HFFc6 (cell line): ENCODE data around the gene HBA1. TPM values are rescaled to one million over a fixed set of nuclear protein-coding genes. Genes with fewer than 3 reads are reported as not detected.
"Not testable (repeated sequence)": the region's sequence is repeated elsewhere in the genome, so short reads cannot be mapped to it uniquely, and the experiment has no call there.

ENCODE experiments used
- DNase-seq: peaks from one replicate; pipeline ENCODE4 v3.0.0-alpha.2; 2018
- H3K27ac Mint-ChIP-seq: 2 replicates; pipeline ENCODE4 v1.8.0; 2020; ENCODE audit warnings: mild to moderate bottlenecking, mixed read lengths
- H3K27me3 Mint-ChIP-seq: 2 replicates; pipeline ENCODE4 v1.8.0; 2021; ENCODE audit warnings: mild to moderate bottlenecking, moderate library complexity, mixed read lengths; ENCODE audit not compliant: insufficient read depth
- H3K36me3 Mint-ChIP-seq: 2 replicates; pipeline ENCODE4 v1.8.0; 2021; ENCODE audit warnings: low read depth, mixed read lengths
- H3K4me1 Mint-ChIP-seq: 2 replicates; pipeline ENCODE4 v1.8.0; 2020; ENCODE audit warnings: low read depth, mixed read lengths
- H3K4me3 Mint-ChIP-seq: 2 replicates; pipeline ENCODE4 v1.8.0; 2020; ENCODE audit warnings: mild to moderate bottlenecking, moderate library complexity, mixed read lengths
- H3K9me3 Mint-ChIP-seq: 2 replicates; pipeline ENCODE4 v1.8.0; 2020; ENCODE audit warnings: mild to moderate bottlenecking, mixed read lengths
- CTCF ChIP-seq: fragments of 200-600 bp; sonication (generic); IDR thresholded peaks from 2 replicates; pipeline ENCODE4 v1.5.0; 2021; ENCODE audit warnings: antibody characterized with exemption, mild to moderate bottlenecking
- total RNA-seq, 6 experiments: library from RNA; stranded (reverse); fragmentation: NEBNext Ultra II Directional; extraction: Animal tissue kit (Norgen Biotek cat#: 25700); gene quantifications; 2 replicates in 1 of 6; 3 replicates in 5 of 6; pipeline ENCODE4 v1.2.3, GENCODE V29; 2021

HBA1 gene
- total RNA-seq, 6 experiments from 2014 or later: not detected

DNA sequence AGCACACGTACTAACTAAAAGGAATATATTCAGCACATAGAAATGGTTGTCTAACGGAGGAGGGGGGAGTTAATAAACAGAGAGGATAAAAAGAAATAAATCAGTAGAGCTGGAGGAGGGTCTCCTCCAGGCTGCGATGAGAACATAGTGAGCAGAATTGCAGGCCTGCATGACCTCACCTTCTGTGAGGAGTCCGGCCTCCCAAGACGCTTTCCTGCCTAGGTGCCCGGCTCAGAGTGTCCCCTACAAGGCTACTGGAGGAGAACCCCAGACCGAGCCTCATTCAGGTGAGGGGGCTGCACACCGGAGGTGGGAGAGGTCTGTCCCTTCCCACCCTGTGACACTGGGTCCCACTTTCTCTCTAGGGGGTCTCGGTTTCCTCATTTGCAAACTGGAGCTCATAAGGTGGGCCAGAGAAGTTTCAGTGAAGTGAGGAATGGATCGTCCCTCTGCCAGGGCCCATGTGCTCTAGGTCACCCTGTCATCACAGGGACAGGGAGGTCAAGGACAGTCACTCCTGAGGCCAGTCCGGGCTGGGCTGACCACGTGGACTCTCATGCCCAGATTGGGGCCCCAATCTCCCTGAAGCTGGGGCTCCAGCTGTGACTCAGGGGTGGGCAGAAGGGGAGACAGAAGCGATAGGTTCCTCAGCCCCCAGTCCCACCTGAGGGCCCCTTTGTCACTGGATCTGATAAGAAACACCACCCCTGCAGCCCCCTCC is 14.0 kb upstream of the HBA1 start:
- H3K9me3 Mint-ChIP-seq: no peaks in the 10 kb centered on the region

GRCh38 chr16:163139-163538 is 13.3 kb upstream of the HBA1 start:
- H3K36me3 Mint-ChIP-seq, H3K9me3 Mint-ChIP-seq, H3K4me3 Mint-ChIP-seq, H3K4me1 Mint-ChIP-seq, H3K27ac Mint-ChIP-seq, DNase-seq: not testable (repeated sequence)
- H3K27me3 Mint-ChIP-seq: peaks cover 17% of the 10 kb centered on the region

More for the DNA sequence above, 14.0 kb upstream of the HBA1 start:
- Mint-ChIP-seq H3K4me1 (no peaks in the 10 kb centered on the region), H3K27ac (no peak overlapping the region), H3K4me3 (no peak overlapping the region), H3K27me3 (peaks cover 14% of the 10 kb centered on the region), H3K36me3 (no peaks in the 10 kb centered on the region)
- no peak for TF ChIP-seq CTCF
- no peak for DNase-seq

- H3K27me3 Mint-ChIP-seq: peaks cover 23% of the 10 kb centered on the region
- H3K4me3 Mint-ChIP-seq, DNase-seq, H3K27ac Mint-ChIP-seq, H3K36me3 Mint-ChIP-seq, H3K4me1 Mint-ChIP-seq, H3K9me3 Mint-ChIP-seq: not testable (repeated sequence)
Measured at GRCh38 chr16:163696-164095, 12.8 kb upstream of the HBA1 start.

DNA sequence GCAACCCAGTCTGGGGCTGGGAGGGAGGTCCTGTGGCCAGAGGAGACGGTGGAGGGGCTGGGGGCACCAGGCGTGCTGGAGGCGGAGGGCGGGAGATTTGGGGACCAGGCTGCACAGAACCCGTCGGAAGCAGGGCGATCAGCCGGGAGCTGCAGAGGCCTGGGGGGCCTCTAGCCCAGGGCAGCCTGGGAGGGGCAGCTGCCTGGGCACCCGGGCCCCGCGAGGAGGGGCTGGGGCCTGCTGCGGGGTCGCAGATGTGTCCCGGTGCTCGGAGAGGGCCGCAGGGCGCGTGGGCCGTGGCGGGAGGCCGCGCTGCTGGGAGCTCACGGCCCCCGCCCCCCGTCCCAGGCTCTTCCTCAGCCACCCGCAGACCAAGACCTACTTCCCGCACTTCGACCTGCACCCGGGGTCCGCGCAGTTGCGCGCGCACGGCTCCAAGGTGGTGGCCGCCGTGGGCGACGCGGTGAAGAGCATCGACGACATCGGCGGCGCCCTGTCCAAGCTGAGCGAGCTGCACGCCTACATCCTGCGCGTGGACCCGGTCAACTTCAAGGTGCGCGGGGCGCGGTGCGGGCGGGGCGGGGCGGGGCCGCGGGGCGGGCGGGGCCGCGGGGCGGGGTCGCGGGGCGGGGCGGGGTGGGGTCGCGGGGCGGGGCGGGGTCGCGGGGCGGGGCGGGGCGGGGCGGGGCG is 12.2 kb upstream of the HBA1 start:
- H3K27ac Mint-ChIP-seq, H3K36me3 Mint-ChIP-seq, H3K4me3 Mint-ChIP-seq, H3K4me1 Mint-ChIP-seq, DNase-seq, H3K9me3 Mint-ChIP-seq: not testable (repeated sequence)
- H3K27me3 Mint-ChIP-seq: peaks cover 24% of the 10 kb centered on the region

GRCh38 chr16:164827-165538 is 11.5 kb upstream of the HBA1 start:
- DNase-seq: no peak
- H3K36me3 Mint-ChIP-seq: no peaks in the 10 kb centered on the region
- H3K4me3 Mint-ChIP-seq: no peak overlapping the region

DNA sequence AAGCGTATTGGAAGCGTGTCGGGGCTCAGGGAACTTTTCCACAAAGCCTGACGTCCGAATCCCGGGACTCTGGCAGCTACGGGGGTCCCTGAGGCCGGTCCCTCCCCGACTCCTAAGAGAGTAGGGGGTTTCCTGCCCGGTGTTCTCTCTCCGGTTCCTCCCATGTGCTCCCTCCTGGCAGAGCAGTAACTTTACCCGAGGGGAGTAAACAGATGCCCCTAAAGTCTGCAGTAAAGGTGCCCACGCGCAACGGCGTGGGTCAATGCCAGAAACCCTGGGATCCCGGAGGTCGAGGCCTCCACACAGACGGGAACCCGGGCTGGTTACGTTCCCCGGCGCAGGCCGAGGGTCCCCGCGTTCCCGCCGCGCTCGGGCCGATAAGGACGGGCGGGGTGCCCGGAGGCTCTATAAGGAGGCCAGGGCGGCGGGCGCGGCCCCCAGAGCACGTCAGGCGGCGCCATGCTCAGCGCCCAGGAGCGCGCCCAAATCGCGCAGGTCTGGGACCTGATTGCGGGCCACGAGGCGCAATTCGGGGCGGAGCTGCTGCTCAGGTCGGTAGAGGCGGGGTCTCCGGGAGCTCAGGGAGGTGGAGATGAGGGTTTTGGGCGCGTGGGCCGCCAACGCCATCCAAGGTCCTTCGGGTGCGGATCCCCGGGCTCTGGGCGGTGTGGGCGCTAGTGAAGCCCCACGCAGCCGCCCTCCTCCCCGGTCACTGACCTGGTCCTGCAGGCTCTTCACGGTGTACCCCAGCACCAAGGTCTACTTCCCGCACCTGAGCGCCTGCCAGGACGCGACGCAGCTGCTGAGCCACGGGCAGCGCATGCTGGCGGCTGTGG is 10.7 kb upstream of the HBA1 start, which contains the start of gene HBM:
Gene HBM (plus strand): TSS at position 440 of the 836 bp plus-strand sequence. CDS start 20 bp downstream, at position 460.
- H3K27me3 Mint-ChIP-seq: peaks cover 25% of the 10 kb centered on the region
- H3K4me1 Mint-ChIP-seq: peaks cover 5% of the 10 kb centered on the region; the same call in 1 of the 2 replicates
- no peak within 1 kb of the TSS for H3K4me3 Mint-ChIP-seq
- H3K27ac Mint-ChIP-seq: no peak within 1 kb of the TSS
- no peak for DNase-seq
- H3K36me3 Mint-ChIP-seq: no peaks in the 10 kb centered on the region
- no peak for TF ChIP-seq CTCF
- no peaks in the 10 kb centered on the region for H3K9me3 Mint-ChIP-seq

More at GRCh38 chr16:164827-165538, 11.5 kb upstream of the HBA1 start:
- H3K9me3 Mint-ChIP-seq: no peaks in the 10 kb centered on the region
- peaks cover 22% of the 10 kb centered on the region for H3K27me3 Mint-ChIP-seq
- TF ChIP-seq CTCF: no peak
- H3K27ac Mint-ChIP-seq: no peak overlapping the region
- H3K4me1 Mint-ChIP-seq: peaks cover 3% of the 10 kb centered on the region; the same call in 1 of the 2 replicates
